ENCODE measurements around the gene FOXK1.

DNA sequence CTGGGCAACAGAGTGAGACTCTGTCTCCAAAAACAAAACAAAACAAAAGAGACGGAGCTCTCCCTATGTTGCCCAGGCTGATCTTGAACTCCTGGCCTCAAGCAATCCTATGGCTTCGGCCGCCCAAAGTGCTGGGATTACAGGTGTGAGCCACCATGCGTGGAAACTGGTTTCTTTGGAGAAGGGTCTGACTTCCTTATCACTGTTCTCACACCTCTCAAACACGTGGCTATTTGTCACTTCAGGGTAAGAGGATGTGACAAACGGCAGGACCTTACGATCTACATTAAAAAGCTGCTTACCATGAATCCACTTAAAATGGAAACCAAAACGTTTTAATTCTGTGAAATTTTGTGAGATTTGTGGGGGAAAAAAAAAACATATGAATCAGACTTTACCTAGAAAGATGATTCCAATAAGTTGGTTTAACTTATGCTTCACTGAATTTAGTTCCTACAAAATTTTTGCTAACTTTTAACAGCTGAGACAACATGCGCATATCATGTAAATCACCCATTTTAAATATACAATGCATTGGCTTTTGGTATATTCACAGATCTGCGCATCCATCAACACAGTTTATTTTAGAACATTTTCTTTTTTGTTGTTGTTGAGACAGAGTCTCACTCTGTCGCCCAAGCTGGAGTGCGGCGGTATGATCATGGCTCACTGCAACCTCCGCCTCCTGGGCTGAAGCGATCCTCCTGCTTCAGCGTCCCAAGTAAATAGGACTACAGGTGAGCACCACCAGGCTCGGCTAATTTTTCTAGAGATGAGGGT is 18.7 kb upstream of the FOXK1 start:
- TF ChIP-seq, protein P1, sequence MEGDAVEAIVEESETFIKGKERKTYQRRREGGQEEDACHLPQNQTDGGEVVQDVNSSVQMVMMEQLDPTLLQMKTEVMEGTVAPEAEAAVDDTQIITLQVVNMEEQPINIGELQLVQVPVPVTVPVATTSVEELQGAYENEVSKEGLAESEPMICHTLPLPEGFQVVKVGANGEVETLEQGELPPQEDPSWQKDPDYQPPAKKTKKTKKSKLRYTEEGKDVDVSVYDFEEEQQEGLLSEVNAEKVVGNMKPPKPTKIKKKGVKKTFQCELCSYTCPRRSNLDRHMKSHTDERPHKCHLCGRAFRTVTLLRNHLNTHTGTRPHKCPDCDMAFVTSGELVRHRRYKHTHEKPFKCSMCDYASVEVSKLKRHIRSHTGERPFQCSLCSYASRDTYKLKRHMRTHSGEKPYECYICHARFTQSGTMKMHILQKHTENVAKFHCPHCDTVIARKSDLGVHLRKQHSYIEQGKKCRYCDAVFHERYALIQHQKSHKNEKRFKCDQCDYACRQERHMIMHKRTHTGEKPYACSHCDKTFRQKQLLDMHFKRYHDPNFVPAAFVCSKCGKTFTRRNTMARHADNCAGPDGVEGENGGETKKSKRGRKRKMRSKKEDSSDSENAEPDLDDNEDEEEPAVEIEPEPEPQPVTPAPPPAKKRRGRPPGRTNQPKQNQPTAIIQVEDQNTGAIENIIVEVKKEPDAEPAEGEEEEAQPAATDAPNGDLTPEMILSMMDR (IDR thresholded peaks at IDR 0.05) = no peak
- TF ChIP-seq POLR2A (IDR thresholded peaks at IDR 0.05) (no peak), POLR2AphosphoS5 (IDR thresholded peaks at IDR 0.05) (no peak)

All from prostate gland (tissue), 2 donors.